ENCODE measurements around the gene REPS2.

REPS2 gene

DNA sequence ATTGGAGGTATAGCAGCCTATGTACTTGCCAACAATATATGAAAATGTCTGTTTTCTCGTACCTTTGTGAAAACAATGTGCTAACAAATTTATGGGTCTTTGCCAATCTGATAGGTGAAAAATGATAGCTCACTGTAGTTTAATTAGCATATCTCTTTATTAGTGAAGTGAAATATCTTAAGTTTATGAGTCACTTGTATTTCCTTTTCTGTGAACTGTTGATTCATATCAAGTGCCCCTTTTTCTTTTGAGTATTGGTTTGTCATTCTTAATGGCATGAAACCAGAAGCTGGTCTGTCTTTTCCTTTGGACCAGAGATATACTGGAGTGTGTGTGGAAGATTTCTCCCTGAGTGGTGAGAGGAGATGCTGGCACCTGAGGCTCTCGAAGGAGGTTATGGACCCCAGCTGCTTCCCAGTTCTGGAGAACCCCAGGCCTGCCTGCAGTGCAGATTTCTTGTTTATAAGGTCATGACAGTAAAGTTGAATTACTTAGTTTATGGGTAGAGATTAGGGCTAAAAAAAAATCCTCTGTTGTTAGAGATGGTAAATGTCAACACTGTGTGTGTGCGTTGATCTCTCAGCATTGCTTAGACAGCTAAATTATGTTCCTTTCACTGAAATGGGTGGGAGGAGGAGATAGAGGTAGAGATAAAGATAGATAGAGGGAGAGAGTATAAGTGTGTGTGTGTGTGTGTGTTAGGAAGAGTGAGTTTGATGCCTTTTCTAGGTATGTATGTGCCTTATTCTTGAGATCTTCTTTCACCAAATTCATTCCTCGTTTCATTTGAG is 89.9 kb downstream of the REPS2 start:
- no peak for DNase-seq (ENCODE audit: low spot score)

DNA sequence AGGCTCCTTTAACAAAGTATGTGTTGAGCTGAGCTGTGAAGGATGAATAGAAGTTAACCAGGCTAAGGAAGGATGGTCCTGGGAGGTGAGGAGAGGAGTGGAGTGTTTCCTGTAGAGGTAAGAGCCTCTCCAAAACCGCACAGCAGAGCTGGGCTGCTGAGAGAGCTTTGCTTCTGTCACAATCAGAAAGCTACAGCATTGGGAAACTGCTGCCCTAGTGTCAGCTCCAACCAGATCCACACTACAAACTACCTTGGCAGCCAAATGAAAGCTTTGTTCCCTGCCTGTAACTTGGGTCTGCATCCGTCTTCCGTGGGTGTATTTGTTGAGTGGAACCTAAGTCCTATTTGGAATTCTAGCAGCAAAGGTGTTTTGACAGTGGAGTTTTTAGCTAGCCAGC is 91.8 kb downstream of the REPS2 start:
- DNase-seq (ENCODE audit: low spot score): no peak

DNA sequence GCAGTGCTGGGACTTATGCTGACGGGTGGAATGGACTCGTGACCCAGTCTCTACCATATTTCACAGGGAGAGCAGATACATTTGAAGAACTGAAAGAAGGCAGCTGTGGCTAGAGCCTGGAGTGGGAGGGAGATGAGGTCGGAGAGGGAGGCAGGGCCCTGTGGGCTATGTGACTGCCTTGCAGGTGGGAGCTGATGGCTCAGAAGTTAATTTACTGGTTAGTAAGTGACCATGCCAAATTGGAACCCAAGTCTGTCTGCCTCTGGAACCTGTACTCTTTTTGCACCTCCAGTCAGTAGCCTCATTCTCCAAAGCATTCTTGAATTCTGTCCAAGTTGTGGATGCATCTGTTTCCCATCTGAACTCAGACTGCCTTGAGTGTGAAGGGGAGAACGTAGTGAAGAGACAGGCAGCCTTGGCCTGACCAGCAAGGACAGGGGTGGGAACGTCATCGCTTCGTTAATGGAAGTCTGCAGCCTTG is 92.3 kb downstream of the REPS2 start:
- peak; percentile 49 for DNase-seq (ENCODE audit: low spot score)

DNA sequence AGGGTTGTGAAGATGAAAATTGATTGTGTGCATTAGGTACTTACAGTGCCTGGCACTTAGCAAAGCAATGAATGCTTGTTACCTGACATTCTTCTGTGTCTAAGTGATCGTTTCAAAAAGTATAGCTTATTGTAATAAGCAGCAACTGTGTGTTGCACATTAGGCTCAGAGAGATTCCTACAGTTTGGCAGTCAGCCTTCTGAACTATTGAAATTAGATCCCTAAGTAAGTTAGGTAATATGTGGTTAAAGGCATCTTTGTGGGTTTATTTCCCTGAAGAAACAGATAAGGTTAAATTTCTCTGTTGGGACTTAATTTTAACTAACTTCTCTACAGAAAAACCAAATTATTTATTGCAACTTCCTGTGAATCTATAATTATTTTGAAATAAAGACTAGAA is 93.4 kb downstream of the REPS2 start:
- peak; percentile 23 for DNase-seq (ENCODE audit: low spot score)

DNA sequence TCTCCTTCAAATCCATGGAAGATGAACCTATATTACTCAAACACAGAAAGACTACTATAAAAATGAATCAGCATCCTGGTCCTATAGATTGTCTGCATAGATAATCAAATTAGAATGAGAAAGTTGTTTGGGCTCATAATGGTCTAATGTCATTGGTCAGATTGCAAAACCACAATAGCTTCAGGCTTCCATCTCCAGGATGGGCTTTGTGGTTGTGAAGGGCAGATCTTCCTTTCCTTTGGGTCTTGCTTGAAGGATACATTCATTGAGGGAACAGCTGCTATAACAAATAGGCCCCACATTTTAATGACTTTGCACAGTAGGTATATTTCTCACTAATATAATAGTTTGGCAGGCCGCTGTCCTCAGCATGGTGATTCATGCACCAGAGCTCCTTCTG is 94.3 kb downstream of the REPS2 start:
- no peak for DNase-seq (ENCODE audit: low spot score)

DNA sequence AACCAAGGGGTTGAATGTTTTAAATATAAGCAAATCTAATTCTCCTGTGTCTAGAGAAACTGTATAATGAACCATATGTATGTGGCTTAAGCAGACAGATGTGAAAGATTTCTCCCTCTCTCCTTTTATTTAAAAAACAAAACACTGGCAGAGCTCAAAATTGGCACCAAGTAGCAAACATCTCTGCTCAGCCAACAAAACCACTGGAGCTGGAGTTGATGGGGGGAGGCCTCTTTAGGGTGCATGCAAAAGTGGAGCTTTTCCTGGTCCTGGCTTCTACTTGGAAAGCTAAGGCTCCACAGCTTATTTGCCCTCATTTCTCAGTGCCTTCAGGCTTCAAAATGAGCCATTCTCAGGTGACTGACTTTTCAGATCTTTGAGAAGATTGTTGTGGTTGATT is 95.6 kb downstream of the REPS2 start:
- no peak for DNase-seq (ENCODE audit: low spot score)

DNA sequence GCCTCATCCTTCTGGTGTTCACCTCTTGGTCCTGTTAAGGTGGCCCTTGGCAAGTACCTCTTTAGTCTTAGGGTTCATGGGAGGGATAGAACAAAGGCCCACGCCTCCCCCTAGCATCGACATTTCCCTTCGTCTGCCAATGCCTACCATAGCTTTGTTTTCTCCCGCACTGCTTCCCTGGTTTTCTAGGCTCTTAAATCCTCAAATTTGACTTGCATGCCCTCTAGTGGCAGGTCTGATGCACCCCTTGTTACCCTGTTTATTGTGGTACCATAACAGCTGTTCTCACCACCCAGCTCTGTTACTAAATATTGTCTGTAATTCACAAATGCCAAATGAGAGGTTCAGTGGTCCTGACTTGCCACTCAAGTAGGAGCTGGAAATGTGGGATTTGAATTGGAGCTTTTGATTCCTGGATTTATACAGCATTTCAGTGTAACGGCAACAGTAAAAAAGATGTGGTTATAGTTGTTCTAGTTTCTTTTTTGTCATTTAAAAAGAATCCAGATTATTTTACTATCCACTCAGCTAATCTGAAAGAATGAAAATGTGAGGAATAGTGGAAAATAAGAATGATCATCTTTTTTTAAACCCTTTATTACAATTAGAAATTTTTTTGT is 100.1 kb downstream of the REPS2 start:
- DNase-seq (ENCODE audit: low spot score): peak; percentile 61

DNA sequence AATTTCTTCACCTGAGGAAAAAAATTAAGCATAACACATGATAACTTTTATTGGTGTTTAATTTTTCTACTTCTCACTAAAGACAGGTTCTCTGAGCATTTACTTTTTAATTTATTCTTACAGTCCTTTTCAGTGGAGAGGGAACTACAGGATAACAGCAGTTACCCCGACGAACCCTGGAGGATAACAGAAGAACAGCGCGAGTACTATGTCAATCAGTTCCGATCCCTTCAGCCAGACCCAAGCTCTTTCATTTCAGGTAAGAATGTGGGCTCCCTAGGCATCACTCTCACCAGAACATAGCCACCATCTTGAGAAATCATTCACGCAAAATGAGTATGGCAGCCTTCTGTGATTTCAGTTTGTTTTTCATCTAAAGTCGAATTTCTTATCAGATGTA is 100.8 kb downstream of the REPS2 start:
- no peak for DNase-seq (ENCODE audit: low spot score)

DNA sequence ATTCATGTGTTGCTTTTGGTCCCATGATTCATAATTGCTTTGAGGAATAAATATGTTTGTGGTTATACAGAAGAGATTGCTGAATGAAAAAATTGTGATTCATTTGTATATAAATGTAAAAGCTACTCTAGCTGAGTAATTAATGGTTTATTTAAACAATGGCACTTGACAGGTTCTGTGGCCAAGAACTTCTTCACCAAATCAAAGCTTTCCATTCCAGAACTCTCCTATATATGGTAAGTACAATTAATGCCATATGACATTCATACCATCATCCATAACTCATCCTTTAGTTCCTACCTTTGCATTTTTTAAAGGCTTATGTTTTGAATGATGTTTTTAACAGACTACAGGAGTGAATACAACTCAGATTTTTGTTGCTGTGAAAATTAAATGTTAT is 105.8 kb downstream of the REPS2 start:
- peak; percentile 8 for DNase-seq (ENCODE audit: low spot score)

DNA sequence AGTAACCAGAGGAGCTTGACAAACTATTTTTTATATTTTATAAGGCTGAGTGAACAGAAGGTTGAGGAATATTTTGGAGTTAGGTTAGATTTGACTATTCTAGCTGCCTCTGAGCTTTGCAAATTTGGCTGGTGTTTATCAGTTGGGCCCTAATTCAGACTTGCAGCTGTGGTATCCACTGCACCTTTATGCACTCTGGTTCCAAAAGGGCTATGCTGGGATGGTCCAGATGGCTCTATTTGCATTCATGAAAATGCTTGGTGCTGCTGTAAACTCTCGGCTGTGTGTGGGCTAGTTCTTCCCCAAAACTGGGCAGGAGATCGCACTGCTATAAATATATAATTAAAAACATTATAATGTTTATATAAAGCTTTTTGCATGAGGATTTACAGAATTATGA is 106.3 kb downstream of the REPS2 start:
- no peak for DNase-seq (ENCODE audit: low spot score)

DNA sequence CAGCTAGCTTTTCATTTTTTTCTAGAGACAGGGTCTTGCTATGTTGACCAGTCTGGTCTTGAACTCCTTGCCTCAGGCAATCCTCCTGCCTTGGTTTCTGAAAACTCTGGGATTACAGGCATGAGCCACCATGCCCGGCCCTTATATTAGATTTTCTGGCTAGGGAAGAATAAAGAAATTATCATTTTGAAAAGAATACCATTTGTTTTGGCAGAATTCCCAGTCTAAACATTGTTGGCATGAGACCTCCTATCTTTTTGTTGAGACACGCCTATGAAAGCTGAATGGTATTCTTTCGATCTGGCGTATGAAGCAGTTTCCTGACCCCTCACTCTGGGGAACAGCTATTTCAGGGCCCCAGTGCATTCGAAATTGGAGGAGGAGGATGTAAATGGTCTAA is 107.0 kb downstream of the REPS2 start:
- no peak for DNase-seq (ENCODE audit: low spot score)

DNA sequence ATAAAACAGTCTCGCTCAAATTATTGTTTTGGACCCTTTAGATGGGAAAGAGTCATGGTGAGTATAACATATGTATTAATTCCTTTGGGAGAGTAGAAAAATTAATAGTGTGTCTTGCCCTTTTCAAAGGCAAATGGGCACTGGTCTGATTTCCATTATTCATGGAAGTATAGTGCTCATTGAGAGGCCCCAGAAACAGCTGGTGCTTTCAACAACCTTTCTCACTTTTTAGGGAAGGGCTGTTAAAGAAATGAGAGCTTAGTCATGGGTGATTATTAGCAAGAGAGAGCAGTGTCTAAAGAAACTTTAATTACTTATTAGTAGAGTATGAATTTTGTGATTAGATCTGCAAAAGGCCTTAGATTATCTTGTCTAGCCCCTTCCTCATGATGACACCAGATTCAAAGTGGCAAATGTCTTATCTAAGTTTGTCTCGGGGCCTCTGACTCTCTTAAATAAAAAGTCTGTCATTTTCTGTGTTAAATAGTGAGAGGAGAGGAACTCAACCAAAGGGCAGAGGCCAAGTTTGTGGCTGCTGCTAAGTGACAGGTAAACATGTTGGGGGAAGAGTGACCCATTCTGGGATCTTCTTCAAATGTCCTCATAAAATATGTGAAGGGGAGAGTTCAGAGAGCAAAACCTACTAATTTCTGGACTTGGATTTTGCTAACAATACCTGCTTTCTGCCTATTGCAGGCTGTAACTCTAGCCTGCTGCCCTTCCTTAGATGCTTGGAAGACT is 110.6 kb downstream of the REPS2 start:
- DNase-seq (ENCODE audit: low spot score): no peak

DNA sequence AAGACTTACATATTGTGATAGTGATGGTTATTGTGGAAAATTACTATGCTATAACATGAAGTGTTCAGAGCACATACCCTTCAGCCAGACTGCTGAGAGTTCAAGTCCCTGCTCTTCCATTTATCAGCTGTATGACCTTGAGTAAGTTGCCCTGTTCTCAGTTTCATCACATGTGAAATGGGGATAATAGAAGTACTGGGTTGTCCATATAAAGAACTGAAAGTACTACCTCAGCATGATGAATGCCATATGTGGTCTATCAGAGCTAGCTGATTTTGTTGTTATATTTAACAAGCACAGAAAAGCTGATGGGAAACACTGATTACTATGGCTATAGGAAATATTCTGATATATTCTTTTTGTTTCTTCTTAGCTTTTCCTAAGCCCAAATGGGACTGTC is 115.6 kb downstream of the REPS2 start:
- no peak for DNase-seq (ENCODE audit: low spot score)

DNA sequence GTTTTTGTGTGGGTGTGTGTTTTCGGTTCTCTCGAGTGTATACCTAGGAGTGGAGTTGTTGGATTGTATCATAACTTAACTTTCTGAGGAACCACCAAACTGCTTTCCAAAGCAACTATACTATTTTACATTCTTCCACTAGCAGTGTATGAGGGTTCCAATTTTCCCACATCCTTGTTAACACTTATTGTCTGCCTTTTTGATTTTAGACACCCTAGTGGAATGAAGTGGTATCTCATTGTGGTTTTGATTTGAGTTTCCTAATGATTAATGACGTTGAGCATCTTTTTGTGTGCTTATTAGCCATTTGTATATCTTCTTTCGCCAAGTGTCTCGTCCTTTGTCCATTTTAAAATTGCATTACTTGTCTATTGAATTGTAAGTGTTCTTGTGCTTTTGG is 118.6 kb downstream of the REPS2 start:
- DNase-seq (ENCODE audit: low spot score): no peak

DNA sequence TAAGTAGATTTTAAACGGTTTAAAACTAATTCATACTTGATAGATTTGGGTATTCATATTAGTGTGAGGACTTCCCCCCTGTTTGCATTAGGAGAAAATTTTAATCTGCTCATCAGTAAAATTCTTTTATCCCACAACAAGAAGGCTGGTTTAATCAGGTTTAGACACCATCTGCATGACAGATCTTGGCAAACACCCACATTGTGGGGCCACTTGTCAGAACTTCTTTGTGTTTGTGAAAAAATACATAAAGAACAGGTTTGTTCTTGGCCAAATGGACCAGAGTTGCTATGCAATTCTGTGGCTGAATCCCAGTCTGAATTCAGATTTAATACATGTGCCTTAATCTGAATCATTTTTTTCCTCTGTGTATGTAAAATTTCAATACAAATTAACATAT is 121.1 kb downstream of the REPS2 start:
- DNase-seq (ENCODE audit: low spot score): no peak

DNA sequence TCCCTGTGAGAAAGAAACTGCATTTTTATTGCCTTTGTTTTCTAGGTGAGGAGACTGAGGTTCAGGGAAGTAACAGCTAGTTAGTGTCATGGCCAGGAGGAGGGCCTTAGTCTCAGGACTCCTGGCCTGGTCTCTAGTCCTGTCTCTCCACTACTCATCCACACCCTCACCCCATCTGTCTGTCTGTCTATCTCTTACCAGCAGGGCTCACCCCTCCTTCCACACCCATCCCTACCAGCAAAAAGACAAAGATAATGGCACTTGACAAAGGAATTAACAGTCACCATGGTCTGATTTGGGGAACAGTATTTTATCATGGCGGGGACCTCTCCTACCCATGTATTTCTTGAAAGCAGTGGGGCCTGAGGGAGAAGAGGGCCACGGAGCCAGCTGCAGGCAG is 125.8 kb downstream of the REPS2 start:
- DNase-seq (ENCODE audit: low spot score): no peak

DNA sequence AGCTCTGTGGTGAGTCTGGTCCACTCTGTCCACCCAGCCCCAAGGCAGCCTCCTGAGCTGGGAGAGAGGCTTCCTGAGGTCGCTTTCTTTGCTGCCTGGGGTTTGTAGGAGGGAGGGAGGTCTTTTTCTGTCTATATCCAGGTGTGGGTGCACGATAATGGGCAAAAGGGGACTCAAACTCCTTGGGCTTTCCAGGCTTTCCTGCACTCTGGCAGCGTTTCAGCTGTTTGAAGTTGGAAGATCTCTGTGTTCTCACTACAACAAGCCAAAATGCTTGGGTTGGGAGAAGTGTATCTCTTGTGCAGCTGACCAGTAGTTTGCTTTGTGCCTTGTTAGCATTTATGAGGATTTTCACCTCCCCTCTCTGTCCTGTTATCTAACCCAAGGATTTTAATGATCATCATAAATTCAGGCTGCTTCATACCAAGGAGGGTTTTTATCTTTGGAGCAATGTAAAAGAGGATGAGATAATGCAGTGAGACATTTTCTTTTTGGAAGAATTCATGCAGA is 126.3 kb downstream of the REPS2 start:
- DNase-seq (ENCODE audit: low spot score): no peak

DNA sequence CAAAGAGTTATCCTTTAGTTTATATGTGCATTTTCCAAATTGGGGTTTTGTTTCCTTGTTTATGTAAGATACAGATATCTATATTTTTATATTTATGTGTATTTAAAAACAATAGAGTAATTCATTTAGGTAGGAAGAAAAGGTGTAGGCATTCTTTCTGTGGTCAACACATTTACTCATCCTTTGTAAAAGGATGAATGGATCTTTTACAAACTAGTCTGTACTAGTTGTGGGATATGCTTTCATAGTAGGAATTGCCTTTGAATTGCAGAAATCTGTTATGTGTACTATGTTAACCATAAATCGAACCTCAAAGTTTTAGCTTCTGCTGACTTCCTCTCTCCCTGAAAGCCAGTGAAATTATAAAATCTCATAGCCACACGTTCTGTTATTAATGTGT is 128.5 kb downstream of the REPS2 start:
- DNase-seq (ENCODE audit: low spot score): no peak

DNA sequence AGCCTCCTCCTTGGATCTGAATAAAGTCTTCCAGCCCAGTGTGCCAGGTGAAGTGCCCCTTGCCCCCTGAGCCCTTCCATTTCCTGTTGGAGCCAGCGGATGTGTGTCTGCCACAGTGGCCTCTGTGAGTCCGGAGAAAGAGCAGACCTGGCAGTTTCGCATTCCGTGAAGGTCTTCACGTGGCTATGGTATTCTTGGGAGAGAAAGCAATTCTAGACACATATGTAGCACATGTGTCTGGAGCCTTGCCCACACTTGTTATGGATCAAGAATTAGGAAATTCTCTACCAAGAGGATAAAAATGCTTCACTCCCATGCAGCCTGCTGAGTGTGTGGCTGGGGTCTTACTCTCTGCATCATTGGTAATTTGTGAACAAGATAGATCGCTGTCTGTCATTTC is 130.9 kb downstream of the REPS2 start:
- DNase-seq (ENCODE audit: low spot score): peak; percentile 6

DNA sequence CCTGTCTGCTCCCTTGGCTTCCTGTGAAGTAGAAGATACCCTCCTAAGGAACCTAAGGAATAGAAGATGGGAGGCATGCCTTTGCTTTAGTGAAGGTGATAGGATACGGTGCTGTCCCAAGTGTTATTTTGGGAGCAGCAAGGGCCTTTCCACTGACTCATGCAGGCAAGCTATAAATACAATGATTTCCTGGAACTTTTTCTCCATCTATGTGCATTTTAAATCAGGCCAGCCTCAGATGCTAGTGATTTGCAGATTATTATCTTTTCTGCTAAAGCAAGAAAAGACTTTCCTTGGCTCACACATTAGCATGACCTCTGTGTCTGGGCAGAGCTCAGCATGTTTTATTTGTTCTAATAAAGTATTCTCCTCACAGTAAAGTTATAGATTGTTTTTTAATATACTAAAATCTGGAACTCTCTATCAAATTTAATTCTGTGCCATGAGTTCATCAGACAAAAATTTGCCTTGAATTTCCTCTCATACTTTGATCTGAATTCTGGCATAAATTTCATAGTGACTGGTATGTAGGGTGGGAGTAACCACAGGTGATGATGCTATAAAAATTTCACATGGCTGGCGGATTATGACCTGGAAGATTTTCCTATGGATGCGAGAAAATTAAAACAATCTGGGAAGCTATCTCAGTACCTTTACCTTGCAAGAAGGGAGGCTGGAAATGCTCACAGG is 131.7 kb downstream of the REPS2 start:
- DNase-seq (ENCODE audit: low spot score): peak; percentile 59

DNA sequence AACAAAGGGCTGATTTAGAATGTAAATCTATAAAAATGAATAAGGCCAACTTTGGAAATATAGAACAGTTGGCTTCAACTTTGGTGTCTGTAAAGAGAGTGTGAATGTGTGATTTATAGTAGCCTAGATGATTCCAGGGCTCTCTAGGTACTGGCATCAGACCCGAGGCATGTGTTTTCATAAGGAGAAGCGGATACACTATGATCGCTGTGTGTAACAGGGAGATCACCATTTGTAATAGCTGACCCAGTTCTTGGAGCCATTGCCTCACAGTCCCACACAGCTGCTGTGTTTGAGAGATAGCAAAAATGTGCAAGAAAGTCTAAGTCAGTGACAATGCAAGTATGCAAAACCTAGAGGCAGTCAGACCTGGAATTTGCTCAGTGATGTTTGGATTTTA is 135.1 kb downstream of the REPS2 start:
- no peak for DNase-seq (ENCODE audit: low spot score)

DNA sequence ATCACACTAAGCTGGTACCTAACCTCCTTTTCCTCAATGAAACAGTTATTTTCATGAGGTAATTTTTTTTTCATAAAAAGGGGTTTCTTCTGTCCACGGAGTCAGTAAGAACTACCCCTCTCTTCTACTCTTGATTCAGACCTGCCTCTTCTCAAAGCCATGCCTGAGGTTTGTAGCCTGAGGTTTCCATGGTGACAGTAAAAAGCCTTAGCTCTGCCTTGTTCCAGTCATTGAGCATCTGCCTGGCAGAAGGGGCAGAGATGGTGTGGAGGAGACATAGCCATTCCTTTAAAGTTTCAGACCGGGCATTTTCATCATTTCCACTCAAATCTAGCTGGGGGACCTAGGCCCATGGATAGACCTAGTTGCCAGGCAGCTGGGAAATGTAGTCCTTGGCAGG is 135.5 kb downstream of the REPS2 start:
- DNase-seq (ENCODE audit: low spot score): no peak
